ENCODE measurements around the gene SKAP1. TPM values are rescaled to one million over a fixed set of nuclear protein-coding genes. Genes with fewer than 3 reads are reported as not detected.
A peak's percentile ranks its signal among the peaks of the same experiment; 100 is the strongest.

Gene SKAP1
- total RNA-seq, 1 donor from 2014 or later, result 0.27 TPM

GRCh38 chr17:48261297-48261880, 168.6 kb downstream of the SKAP1 start:
- peak; percentile 46 for TF ChIP-seq CTCF (IDR thresholded peaks at IDR 0.05; ENCODE audit: borderline replicate concordance)
- intact Hi-C loops (cut with micrococcal nuclease), result no loop called here
- H3K4me3 ChIP-seq, result no peak overlapping the region
- no peak for DNase-seq
- no peaks in the 10 kb centered on the region for H3K4me1 ChIP-seq
- H3K36me3 ChIP-seq, result no peaks in the 10 kb centered on the region
- H3K27me3 ChIP-seq (ENCODE audit: low read depth), result peaks cover 18% of the 10 kb centered on the region
- no peak overlapping the region for H3K27ac ChIP-seq (replicated peaks)
- no peaks in the 10 kb centered on the region for H3K9me3 ChIP-seq (replicated peaks)

- no peaks in the 10 kb centered on the region for H3K36me3 ChIP-seq
- no peaks in the 10 kb centered on the region for H3K9me3 ChIP-seq (replicated peaks)
- intact Hi-C loops (cut with micrococcal nuclease), result no loop called here
- peak; percentile 65 for TF ChIP-seq CTCF (IDR thresholded peaks at IDR 0.05; ENCODE audit: borderline replicate concordance)
- DNase-seq, result no peak
- no peak overlapping the region for H3K4me3 ChIP-seq
- no peak overlapping the region for H3K27ac ChIP-seq (replicated peaks)
- H3K27me3 ChIP-seq (ENCODE audit: low read depth), result peaks cover 33% of the 10 kb centered on the region
- H3K4me1 ChIP-seq, result no peaks in the 10 kb centered on the region
Measured at GRCh38 chr17:48259694-48260291, 170.2 kb downstream of the SKAP1 start.

GRCh38 chr17:48258331-48258730, 171.7 kb downstream of the SKAP1 start:
- no peaks in the 10 kb centered on the region for H3K4me1 ChIP-seq
- no peak overlapping the region for H3K27ac ChIP-seq (replicated peaks)
- H3K4me3 ChIP-seq, result no peak overlapping the region
- no peaks in the 10 kb centered on the region for H3K36me3 ChIP-seq
- intact Hi-C loops (cut with micrococcal nuclease), result no loop called here
- H3K27me3 ChIP-seq (ENCODE audit: low read depth), result peaks cover 44% of the 10 kb centered on the region
- DNase-seq, result no peak
- H3K9me3 ChIP-seq (replicated peaks), result no peaks in the 10 kb centered on the region
- TF ChIP-seq CTCF (IDR thresholded peaks at IDR 0.05; ENCODE audit: borderline replicate concordance), result no peak

- intact Hi-C loops (cut with micrococcal nuclease), result no loop called here
- Histone ChIP-seq H3K4me1 (no peaks in the 10 kb centered on the region), H3K36me3 (no peaks in the 10 kb centered on the region), H3K27ac (replicated peaks) (no peak overlapping the region), H3K9me3 (replicated peaks) (no peaks in the 10 kb centered on the region), H3K4me3 (no peak overlapping the region), H3K27me3 (ENCODE audit: low read depth) (peaks cover 59% of the 10 kb centered on the region)
- TF ChIP-seq CTCF (IDR thresholded peaks at IDR 0.05; ENCODE audit: borderline replicate concordance), result no peak
- no peak for DNase-seq
Measured at GRCh38 chr17:48255759-48256158, 174.3 kb downstream of the SKAP1 start.

- no peak for TF ChIP-seq CTCF (IDR thresholded peaks at IDR 0.05; ENCODE audit: borderline replicate concordance)
- intact Hi-C loops (cut with micrococcal nuclease), result no loop called here
Measured at GRCh38 chr17:48254896-48255295, 175.1 kb downstream of the SKAP1 start.

More at GRCh38 chr17:48254896-48255295, 175.1 kb downstream of the SKAP1 start:
- Histone ChIP-seq H3K27ac (replicated peaks) (no peak overlapping the region), H3K36me3 (no peaks in the 10 kb centered on the region), H3K9me3 (replicated peaks) (no peaks in the 10 kb centered on the region), H3K27me3 (ENCODE audit: low read depth) (peaks cover 59% of the 10 kb centered on the region), H3K4me1 (no peaks in the 10 kb centered on the region), H3K4me3 (no peak overlapping the region)
- DNase-seq, result no peak
